Mononuclear cell (primary cell): ENCODE data around the gene BARHL2. TPM values are rescaled to one million over a fixed set of nuclear protein-coding genes. Genes with fewer than 3 reads are reported as not detected.
A peak's percentile ranks its signal among the peaks of the same experiment; 100 is the strongest.

Source experiments
- H3K27me3 ChIP-seq: 2 replicates; pipeline ENCODE4 v1.6.0; 2011; ENCODE audit warnings: low read length, control low read depth; ENCODE audit not compliant: insufficient read depth
- H3K4me1 ChIP-seq: 2 replicates; pipeline ENCODE4 v1.5.1; 2011; ENCODE audit warnings: mild to moderate bottlenecking, low read length, control low read depth; ENCODE audit not compliant: insufficient read depth
- H3K4me3 ChIP-seq: 2 replicates; pipeline ENCODE4 v1.5.1; 2011; ENCODE audit warnings: mild to moderate bottlenecking, low read length, moderate library complexity
- H3K9me3 ChIP-seq: 2 replicates; pipeline ENCODE4 v1.5.1; 2011; ENCODE audit warnings: low read depth, mild to moderate bottlenecking, control low read depth, low read length
- total RNA-seq: library from RNA; depleted of rRNA; stranded (reverse); fragments of >200 nt; gene quantifications from one replicate; pipeline ENCODE4 v1.2.3, GENCODE V29; 2012

BARHL2 gene
- total RNA-seq, 1 donor: not detected

DNA sequence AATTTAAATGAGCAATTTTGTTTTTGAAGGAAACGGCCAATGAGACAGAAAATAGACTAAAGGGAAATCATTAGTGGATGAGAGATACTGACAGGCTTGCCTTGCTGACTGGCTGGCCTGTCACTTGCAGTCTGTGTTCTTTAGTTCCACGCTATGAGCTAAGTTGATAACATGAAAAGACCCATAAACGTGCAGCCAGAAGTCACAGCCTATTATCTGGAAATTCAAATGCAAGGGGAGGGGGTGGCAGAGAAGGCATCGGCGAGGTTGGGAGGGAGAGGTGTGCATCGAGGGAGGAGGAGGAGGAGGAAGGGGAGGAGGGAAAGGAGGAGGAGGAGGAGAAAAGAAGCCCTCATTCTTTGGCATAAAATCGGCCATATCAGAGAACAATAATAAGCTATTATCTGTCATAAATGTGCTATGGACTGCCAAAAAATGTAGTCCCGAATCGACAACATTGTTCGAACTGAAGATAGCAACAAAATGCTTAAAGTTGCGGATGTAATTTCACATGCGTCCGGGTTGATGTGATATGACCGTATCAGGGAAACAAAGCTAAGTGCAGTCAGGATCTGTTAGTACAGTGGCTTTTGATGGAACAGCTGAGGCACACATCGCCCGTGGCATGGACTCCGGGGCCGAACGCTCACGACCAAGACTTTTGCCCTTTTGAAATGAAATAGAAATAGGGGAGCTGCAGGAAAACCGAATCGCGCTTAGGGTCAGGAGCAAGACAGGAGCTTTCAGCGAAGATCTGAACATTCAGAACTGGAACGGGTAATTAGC lies 11.6 kb upstream of the BARHL2 start:
- Histone ChIP-seq H3K4me3 (no peak overlapping the region), H3K4me1 (peaks cover 43% of the 10 kb centered on the region), H3K27me3 (peaks cover 100% of the 10 kb centered on the region), H3K9me3 (no peaks in the 10 kb centered on the region)

DNA sequence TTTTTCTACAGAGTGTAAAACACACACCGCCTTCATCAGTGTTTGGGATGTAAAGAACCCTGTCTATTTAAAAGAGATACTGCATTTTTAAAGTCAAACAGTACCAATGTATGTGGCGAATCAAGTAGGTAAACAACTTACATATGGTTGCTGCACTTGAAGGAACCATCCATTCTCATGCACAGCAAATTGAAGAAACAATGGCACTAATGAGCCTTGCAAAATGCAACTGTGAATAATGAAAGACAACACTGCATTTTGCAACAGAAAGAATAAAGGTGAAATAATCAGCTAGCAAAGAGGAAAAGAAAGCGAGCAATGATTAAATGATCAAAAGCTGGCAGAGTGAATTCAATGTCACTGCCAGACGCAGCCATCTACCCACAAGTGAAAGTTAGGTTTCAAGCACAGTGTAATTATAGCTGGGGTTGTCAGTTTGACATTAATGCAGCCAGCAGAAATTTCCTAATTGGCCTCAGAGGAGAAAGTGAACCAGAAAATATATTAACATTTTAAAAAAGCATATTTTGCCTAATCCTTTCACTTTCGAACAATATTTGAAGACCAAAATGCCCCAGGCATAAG lies 10.9 kb upstream of the BARHL2 start:
- no peak overlapping the region for H3K4me3 ChIP-seq
- no peaks in the 10 kb centered on the region for H3K9me3 ChIP-seq
- peaks cover 49% of the 10 kb centered on the region for H3K4me1 ChIP-seq
- peaks cover 100% of the 10 kb centered on the region for H3K27me3 ChIP-seq

GRCh38 chr1:90726986-90727480 lies 9.9 kb upstream of the BARHL2 start:
- H3K27me3 ChIP-seq: peaks cover 100% of the 10 kb centered on the region
- H3K4me1 ChIP-seq: peaks cover 49% of the 10 kb centered on the region
- no peak overlapping the region for H3K4me3 ChIP-seq
- no peaks in the 10 kb centered on the region for H3K9me3 ChIP-seq

DNA sequence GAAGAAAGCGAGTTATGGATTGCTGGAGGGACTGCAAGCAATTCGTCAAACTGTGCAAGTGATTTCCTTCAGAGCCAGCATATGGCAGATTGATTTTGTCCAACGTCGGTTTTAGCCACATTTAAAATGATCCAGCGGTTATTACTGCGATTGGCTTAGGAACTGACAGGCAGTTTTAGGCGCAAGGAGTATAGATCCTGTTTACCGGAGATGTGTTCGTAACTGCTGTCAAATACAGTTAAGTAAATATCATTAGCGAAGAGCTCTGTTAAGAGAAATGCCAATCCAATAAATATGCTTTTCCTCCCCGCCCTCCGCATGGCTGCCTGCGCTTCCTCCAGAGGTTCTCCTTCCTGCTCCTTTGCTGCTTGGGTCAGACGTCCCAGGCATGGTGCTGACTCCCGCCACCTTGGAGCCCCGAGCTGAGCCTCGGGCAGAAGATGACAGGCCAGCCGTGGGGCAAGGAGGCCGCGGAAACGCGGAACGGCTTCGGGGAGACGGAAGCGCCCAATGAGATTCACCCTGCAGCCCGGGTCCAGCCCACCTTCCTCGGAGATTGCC lies 9.4 kb upstream of the BARHL2 start:
- peaks cover 100% of the 10 kb centered on the region for H3K27me3 ChIP-seq
- H3K9me3 ChIP-seq: no peaks in the 10 kb centered on the region
- H3K4me1 ChIP-seq: peaks cover 49% of the 10 kb centered on the region
- H3K4me3 ChIP-seq: no peak overlapping the region

- peaks cover 49% of the 10 kb centered on the region for H3K4me1 ChIP-seq
- no peak overlapping the region for H3K4me3 ChIP-seq
- H3K9me3 ChIP-seq: no peaks in the 10 kb centered on the region
- H3K27me3 ChIP-seq: peaks cover 100% of the 10 kb centered on the region
Measured at GRCh38 chr1:90725657-90726424, 8.7 kb upstream of the BARHL2 start.

- H3K9me3 ChIP-seq: no peaks in the 10 kb centered on the region
- H3K4me1 ChIP-seq: peaks cover 43% of the 10 kb centered on the region
- peaks cover 100% of the 10 kb centered on the region for H3K27me3 ChIP-seq
- no peak overlapping the region for H3K4me3 ChIP-seq
Measured at GRCh38 chr1:90724926-90725656, 8.0 kb upstream of the BARHL2 start.

- H3K4me1 ChIP-seq: peaks cover 35% of the 10 kb centered on the region
- no peaks in the 10 kb centered on the region for H3K9me3 ChIP-seq
- no peak overlapping the region for H3K4me3 ChIP-seq
- peaks cover 100% of the 10 kb centered on the region for H3K27me3 ChIP-seq
Measured at GRCh38 chr1:90724361-90724760, 7.3 kb upstream of the BARHL2 start.

DNA sequence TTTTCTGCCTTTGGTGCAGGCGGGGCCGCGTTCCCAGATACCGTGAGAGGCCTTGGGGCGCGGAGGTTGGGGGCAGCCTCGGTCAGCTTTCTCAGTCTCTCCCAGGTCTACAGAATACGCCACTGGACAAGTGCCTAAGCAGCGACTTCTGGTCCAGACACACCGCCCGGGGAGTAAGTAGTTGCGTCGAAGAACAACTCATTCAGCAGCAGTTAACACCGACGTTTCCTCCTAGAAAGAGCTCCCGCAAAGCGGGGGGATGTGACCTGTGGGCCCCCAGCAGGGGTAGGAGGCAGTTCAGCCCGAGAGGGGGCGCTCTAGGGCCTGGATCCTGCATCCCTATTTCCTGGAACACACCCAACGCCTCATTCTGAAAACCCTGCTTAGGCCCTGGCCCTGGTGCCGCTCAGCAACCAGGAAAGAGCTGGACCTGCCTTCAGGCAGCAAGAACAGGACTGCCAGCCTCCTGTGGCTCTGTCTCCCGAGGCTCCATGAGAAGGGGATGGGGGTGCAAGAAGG lies 6.5 kb upstream of the BARHL2 start:
- peaks cover 28% of the 10 kb centered on the region for H3K4me1 ChIP-seq
- peak overlapping the region; percentile 12 for H3K4me3 ChIP-seq

DNA sequence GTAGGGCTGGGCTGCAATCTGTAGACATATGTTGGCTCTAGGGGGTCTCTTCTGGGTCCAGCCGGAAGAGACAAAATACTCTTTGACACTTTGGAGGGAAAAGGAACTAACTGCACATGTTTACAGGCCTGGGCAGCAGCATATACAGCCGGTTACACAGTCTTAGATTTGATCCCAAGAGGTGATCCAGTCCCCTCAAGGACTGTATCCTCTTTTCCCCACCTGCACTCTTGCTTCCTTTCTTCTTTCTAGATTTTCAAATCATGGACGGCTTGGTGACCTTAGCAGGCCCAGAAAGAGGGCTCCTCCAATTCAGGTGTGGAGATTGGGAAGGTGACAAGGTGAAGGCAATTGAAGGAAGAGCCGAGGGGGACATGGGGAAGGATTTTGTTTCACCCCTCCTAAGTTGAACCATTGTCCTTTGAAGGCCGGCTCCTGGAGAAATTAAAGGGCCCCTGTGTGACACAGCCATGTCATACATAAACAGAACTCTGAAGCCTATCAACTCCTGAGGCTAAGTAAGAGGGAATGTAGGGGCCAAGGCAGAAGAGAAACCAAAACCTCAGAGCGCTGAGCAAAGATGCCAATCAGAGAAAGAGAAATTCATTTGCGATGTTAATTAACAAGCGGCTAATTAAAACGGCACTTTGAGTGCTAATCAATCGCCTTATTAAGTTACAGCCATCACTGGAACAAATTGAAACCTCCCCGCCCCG lies 5.9 kb upstream of the BARHL2 start:
- peaks cover 100% of the 10 kb centered on the region for H3K27me3 ChIP-seq
- no peaks in the 10 kb centered on the region for H3K9me3 ChIP-seq
- H3K4me3 ChIP-seq: peak overlapping the region; percentile 12
- H3K4me1 ChIP-seq: peaks cover 32% of the 10 kb centered on the region

More for the DNA sequence above, 6.5 kb upstream of the BARHL2 start:
- Histone ChIP-seq H3K27me3 (peaks cover 100% of the 10 kb centered on the region), H3K9me3 (no peaks in the 10 kb centered on the region)

- peaks cover 38% of the 10 kb centered on the region for H3K4me1 ChIP-seq
Measured at GRCh38 chr1:90721210-90722194, 4.4 kb upstream of the BARHL2 start.

GRCh38 chr1:90720145-90720636 lies 3.1 kb upstream of the BARHL2 start:
- peaks cover 26% of the 10 kb centered on the region for H3K4me1 ChIP-seq
- H3K4me3 ChIP-seq: no peak overlapping the region
- H3K9me3 ChIP-seq: no peaks in the 10 kb centered on the region
- H3K27me3 ChIP-seq: peaks cover 94% of the 10 kb centered on the region

More at GRCh38 chr1:90721210-90722194, 4.4 kb upstream of the BARHL2 start:
- Histone ChIP-seq H3K27me3 (peaks cover 94% of the 10 kb centered on the region), H3K9me3 (no peaks in the 10 kb centered on the region), H3K4me3 (no peak overlapping the region)

GRCh38 chr1:90719330-90720144 lies 2.4 kb upstream of the BARHL2 start:
- H3K9me3 ChIP-seq: no peaks in the 10 kb centered on the region
- no peak overlapping the region for H3K4me3 ChIP-seq
- H3K4me1 ChIP-seq: peaks cover 21% of the 10 kb centered on the region
- H3K27me3 ChIP-seq: peaks cover 94% of the 10 kb centered on the region
